ENCODE results near the gene CAMSAP1. TPM values are rescaled to one million over a fixed set of nuclear protein-coding genes. Genes with fewer than 3 reads are reported as not detected.

Gene CAMSAP1
- total RNA-seq, 2 experiments from 2014 or later, result 20.2 to 27.0 TPM

DNA sequence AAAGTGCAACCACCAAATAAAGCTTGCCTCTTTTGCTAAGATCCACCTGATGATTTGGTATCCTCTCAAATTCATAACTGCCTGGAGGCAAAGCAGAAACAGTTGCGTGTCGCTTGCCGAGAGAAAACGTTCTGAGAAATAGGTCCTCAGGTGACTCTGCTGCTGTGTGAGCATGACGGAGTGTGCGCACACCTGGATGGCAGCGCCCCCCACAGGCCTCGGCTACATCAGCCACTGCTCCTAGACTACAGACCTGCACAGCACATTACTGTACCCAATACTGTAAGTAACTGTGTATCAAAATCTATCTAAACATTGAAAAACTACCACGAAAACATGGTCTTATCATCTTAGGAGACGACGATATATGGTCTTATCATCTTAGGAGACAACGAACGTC, 87.4 kb downstream of the CAMSAP1 start:
- ChIA-PET POLR2A (no interaction called here), CTCF (no interaction called here)
- Mint-ChIP-seq H3K27ac (no peak overlapping the region), H3K4me1 (ENCODE audit: low read depth) (peaks cover 7% of the 10 kb centered on the region), H3K36me3 (ENCODE audit: low read depth) (peaks cover 25% of the 10 kb centered on the region), H3K9me3 (no peaks in the 10 kb centered on the region), H3K4me3 (no peak overlapping the region), H3K27me3 (no peaks in the 10 kb centered on the region)
- intact Hi-C loops (cut with micrococcal nuclease), result no loop called here
- no peak for TF ChIP-seq CTCF (IDR thresholded peaks at IDR 0.05)
- ATAC-seq (no peak), DNase-seq (no peak)

GRCh38 chr9:135818718-135819475, 88.4 kb downstream of the CAMSAP1 start:
- Mint-ChIP-seq H3K27me3 (no peaks in the 10 kb centered on the region), H3K4me3 (no peak overlapping the region), H3K27ac (no peak overlapping the region), H3K4me1 (ENCODE audit: low read depth) (peaks cover 6% of the 10 kb centered on the region), H3K36me3 (ENCODE audit: low read depth) (peaks cover 23% of the 10 kb centered on the region), H3K9me3 (no peaks in the 10 kb centered on the region)
- DNase-seq (no peak), ATAC-seq (no peak)
- intact Hi-C loops (cut with micrococcal nuclease), result no loop called here
- no peak for TF ChIP-seq CTCF (IDR thresholded peaks at IDR 0.05)
- POLR2A ChIA-PET, result no interaction called here
- CTCF ChIA-PET, result no interaction called here

- intact Hi-C loops (cut with micrococcal nuclease), result no loop called here
These were observed 89.2 kb downstream of the CAMSAP1 start for GRCh38 chr9:135817951-135818717.

GRCh38 chr9:135816651-135816970, 90.7 kb downstream of the CAMSAP1 start:
- peaks cover 6% of the 10 kb centered on the region for H3K4me1 Mint-ChIP-seq (ENCODE audit: low read depth)

More at GRCh38 chr9:135817951-135818717, 89.2 kb downstream of the CAMSAP1 start:
- Mint-ChIP-seq H3K27me3 (no peaks in the 10 kb centered on the region), H3K4me1 (ENCODE audit: low read depth) (peaks cover 6% of the 10 kb centered on the region), H3K27ac (no peak overlapping the region), H3K9me3 (no peaks in the 10 kb centered on the region), H3K36me3 (ENCODE audit: low read depth) (peaks cover 26% of the 10 kb centered on the region), H3K4me3 (no peak overlapping the region)
- ChIA-PET CTCF (no interaction called here), POLR2A (no interaction called here)
- TF ChIP-seq CTCF (IDR thresholded peaks at IDR 0.05), result no peak
- DNase-seq, result no peak
- ATAC-seq, result no peak

More at GRCh38 chr9:135816651-135816970, 90.7 kb downstream of the CAMSAP1 start:
- ChIA-PET POLR2A (no interaction called here), CTCF (no interaction called here)
- ATAC-seq (no peak), DNase-seq (no peak)
- Mint-ChIP-seq H3K4me3 (no peak overlapping the region), H3K36me3 (ENCODE audit: low read depth) (peaks cover 30% of the 10 kb centered on the region), H3K9me3 (no peaks in the 10 kb centered on the region), H3K27me3 (no peaks in the 10 kb centered on the region), H3K27ac (no peak overlapping the region)
- TF ChIP-seq CTCF (IDR thresholded peaks at IDR 0.05), result no peak
- intact Hi-C loops (cut with micrococcal nuclease), result no loop called here

All from activated CD8-positive, alpha-beta T cell treated with anti-CD3 and anti-CD28 coated beads for 36 hours (primary cell).